Ureter (tissue), 1 donor: ENCODE results near the gene ASB14. TPM values are rescaled to one million over a fixed set of nuclear protein-coding genes. Genes with fewer than 3 reads are reported as not detected.

Source experiments
- DNase-seq: peaks from one replicate; pipeline ENCODE4 v3.0.0-alpha.2; 2020; ENCODE audit warnings: low spot score
- total RNA-seq: library from RNA; stranded (reverse); gene quantifications from one replicate; pipeline ENCODE4 v1.2.4, GENCODE V29; 2023
- donor health status: DM: yes; HTN: yes; CAD: no.

ASB14 gene
- total RNA-seq, 1 donor from 2014 or later, result not detected

- no peak for DNase-seq
Measured at GRCh38 chr3:57261119-57261518, 31.4 kb downstream of the ASB14 start.

- DNase-seq, result no peak
Measured at GRCh38 chr3:57257678-57258077, 34.8 kb downstream of the ASB14 start.

GRCh38 chr3:57256844-57257243, 35.6 kb downstream of the ASB14 start:
- no peak for DNase-seq

- no peak for DNase-seq
Measured at GRCh38 chr3:57252404-57252803, 40.1 kb downstream of the ASB14 start.

GRCh38 chr3:57244946-57245345, 47.5 kb downstream of the ASB14 start:
- no peak for DNase-seq

- DNase-seq, result no peak
Measured at GRCh38 chr3:57234613-57235575, 57.6 kb downstream of the ASB14 start.

DNA sequence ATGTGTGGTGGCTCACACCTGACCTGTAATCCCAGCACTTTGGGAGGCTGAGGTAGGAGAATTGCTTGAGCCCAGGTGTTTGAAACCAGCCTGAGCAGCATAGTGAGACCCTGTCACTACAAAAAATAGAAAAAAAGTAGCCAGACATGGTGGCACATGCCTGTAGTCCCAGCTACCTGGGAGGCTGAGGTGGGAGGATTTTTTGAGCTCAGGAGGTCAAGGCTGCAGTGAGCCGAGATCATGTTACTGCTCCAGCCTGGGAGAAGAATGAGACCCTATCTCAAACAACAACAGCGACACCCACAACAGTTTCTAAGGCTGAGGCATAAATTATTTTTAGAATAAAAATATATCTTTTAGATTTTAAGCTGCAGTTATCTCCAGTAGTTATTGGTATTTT, 58.7 kb downstream of the ASB14 start:
- no peak for DNase-seq

GRCh38 chr3:57230006-57230405, 62.5 kb downstream of the ASB14 start:
- no peak for DNase-seq

DNA sequence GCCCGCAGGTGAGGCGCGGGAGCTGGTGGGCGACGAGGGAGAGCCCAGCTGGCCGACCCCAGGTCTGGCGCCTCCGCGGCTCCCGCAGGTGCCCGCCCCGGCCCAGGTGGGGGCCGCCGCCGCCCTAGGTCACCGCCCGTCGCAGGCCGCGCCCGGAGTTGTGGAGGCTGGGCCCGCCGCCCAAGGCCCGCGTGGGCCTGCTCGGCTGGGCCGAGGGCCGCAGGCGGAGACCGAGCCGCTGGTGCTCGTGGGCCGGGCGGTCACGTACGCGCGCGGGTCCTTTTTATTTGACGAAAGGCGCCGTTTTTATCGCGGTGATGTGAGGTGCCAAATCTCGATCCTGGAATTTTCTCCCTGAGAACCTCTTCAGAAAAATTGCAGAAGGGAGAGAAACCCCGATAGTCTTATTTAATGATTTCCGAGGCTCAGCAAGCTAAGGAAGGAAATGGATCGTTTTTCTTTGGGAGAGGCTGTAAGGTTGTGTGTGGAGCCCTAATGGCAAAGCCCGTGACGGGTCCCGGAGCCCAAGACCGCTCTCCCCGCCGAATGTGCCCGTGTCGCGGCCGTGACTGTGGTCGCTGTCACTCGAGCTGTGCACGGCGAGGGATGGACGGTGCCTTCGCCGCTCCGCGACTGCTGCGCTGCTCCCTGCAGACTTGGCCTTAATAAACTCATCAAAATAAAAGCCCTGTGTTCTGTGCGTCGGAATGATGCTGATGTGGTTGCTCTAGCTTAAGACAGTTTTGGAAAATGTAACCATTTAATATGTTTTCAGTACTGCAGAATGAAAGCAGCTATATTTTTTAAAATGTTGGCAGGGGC, 64.3 kb downstream of the ASB14 start:
- peak; percentile 50 for DNase-seq

- peak; percentile 91 for DNase-seq
Measured at GRCh38 chr3:57227204-57227929, 65.1 kb downstream of the ASB14 start, which contains the start of gene APPL1. Gene APPL1 (plus strand): TSS chr3:57227729. CDS start chr3:57227884, 155 bp downstream.

DNA sequence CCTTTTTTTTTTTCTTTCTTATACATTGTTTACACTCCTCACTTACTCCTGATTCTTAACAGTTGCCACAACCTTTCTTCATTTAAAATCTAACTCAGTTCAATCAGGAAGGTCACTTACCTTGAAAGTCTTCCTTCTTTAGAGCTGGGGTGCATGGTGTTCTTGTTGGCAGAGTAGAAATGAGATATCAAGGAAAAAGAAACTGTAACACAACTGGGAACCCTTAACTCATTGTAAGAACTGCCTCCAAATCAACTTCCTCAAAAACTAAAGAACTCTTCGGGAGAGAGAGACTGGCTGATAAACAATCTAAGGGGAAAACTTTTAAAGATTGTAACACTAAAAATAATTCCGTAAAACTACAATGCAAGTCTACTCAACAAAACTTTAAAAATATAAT, 66.3 kb downstream of the ASB14 start:
- DNase-seq, result no peak

DNA sequence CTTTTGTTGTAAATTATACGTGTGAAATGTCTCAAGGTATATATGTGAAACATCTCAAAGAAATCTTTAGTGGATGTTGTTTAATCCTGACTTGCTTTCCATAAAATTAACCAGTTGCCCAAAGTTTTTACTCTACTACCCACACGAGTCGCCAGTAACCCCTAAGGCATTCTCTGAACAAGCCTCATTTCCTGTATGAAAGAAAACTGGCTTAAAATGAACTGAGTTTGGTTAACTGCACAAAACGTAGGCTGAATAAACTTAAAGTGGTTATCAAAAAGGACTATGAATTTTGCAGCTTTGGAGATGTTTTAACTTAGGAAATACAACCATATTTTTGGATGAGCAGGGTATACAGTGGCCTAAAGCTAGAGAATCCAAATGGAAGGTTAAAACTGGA, 67.6 kb downstream of the ASB14 start:
- DNase-seq, result no peak

- DNase-seq, result no peak
Measured at GRCh38 chr3:57221883-57222282, 70.6 kb downstream of the ASB14 start.

Other genes starting within 250 kb of the ASB14 start
- gene SPATA12, start 232.0 kb downstream of the ASB14 start, total RNA-seq, result not detected
- gene IL17RD, start 127.3 kb downstream of the ASB14 start, total RNA-seq, result 5.4 TPM
- gene HESX1, start 92.7 kb downstream of the ASB14 start, total RNA-seq, result 0.57 TPM
- gene APPL1, start 65.0 kb downstream of the ASB14 start, total RNA-seq, result 45.7 TPM